NCI-H2107 treated with DMSO at 0.1 percent for 48 hours (cell line): ENCODE results near the gene POLE3.
"Not testable (repeated sequence)": the region's sequence is repeated elsewhere in the genome, so short reads cannot be mapped to it uniquely, and the experiment has no call there.

Experiments
- DNase-seq: peaks from one replicate; lab custom pipeline; 2025; ENCODE audit not compliant: unreplicated experiment; lab: John Stamatoyannopoulos, UW

POLE3 gene

DNA sequence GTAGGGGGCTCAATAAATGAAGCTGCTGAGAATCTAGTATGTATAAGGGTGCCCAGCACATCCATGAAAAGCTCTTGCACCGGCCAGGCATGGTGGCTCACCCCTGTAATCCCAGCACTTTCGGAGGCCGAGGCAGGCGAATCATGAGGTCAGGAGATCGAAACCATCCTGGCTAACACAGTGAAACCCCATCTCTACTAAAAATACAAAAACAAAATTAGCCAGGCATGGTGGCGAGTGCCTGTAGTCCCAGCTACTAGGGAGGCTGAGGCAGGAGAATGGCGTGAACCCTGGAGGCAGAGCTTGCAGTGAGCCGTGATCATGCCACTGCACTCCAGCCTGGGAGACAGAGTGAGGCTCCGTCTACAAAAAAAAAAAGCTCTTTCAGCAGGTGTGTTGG lies 4.1 kb downstream of the POLE3 start:
- not testable (repeated sequence) for DNase-seq

DNA sequence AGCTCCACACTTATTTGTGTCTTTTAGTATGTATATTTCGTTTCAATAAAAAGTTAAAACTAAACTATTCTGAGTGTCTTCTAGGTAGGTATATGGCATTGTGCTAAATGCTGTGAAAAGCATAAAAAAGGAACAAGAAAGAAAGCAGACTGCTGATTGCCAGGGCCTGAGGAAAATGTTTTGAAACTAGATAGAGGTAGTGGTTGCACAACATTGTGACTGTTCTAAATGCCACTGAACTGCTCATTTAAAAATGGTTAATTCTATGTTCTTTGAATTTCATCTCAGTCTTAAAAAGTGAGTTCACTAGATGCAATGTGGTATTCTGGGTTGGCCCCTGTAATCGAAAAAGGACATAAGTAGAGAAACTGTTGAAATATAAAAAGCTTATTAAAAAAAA lies 6.8 kb downstream of the POLE3 start:
- DNase-seq, result no peak

GRCh38 chr9:113401027-113401792 lies 9.3 kb downstream of the POLE3 start, which contains the start of gene ALAD:
TSS of gene ALAD (minus strand) at chr9:113401284. CDS start at chr9:113393559, 7,725 bp downstream.
- peak; percentile 81 for DNase-seq

GRCh38 chr9:113399646-113400200 lies 10.8 kb downstream of the POLE3 start:
- peak; percentile 13 for DNase-seq

GRCh38 chr9:113398796-113399195 lies 11.7 kb downstream of the POLE3 start:
- DNase-seq, result no peak

DNA sequence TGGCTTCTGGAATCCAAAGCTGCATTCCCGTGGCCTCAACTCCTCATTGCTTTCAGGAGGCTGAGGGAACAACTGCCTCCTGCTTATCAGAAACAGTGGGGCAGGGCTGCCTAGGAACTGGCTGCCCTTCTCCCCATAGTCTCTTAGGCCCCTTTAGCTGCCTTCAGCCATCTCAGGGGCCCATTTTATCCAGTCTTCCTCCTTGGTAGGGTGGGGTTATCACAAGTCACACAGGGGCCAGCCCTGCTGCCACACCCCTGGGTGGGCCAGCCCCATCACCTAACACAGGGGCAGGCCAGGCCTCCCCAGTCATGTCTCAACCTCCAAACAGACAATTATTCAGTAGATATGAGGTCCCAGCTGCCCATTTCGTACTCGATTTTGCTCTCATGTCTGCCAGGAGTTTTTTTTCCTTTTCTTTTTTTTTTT lies 13.3 kb downstream of the POLE3 start:
- no peak for DNase-seq

- no peak for DNase-seq
These were observed 15.2 kb downstream of the POLE3 start for GRCh38 chr9:113395000-113395861.

GRCh38 chr9:113393281-113393680 lies 17.2 kb downstream of the POLE3 start:
- no peak for DNase-seq

- DNase-seq, result no peak
These were observed 18.6 kb downstream of the POLE3 start for GRCh38 chr9:113391917-113392316.

- DNase-seq, result no peak
These were observed 20.1 kb downstream of the POLE3 start for GRCh38 chr9:113390192-113390960.

DNA sequence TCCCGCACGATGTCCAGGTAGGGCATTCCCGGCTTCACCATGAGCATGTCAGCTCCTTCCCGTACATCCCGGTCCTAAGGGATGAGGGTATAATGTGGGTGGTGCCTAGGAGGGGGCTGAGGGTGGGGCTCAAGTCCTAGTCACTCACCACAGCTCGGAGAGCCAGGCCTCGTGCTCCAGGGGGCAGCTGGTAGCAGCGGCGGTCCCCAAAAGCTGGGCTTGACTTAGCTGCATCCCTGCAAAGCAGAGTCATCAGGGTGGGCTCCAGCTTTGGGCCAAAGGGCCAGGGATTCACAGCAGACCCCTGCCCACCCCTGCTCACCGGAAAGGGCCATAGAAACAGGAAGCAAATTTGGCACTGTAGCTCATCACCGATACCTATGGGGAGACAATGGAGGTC lies 21.0 kb downstream of the POLE3 start:
- DNase-seq, result no peak

- no peak for DNase-seq
These were observed 21.6 kb downstream of the POLE3 start for GRCh38 chr9:113388833-113389232.

DNA sequence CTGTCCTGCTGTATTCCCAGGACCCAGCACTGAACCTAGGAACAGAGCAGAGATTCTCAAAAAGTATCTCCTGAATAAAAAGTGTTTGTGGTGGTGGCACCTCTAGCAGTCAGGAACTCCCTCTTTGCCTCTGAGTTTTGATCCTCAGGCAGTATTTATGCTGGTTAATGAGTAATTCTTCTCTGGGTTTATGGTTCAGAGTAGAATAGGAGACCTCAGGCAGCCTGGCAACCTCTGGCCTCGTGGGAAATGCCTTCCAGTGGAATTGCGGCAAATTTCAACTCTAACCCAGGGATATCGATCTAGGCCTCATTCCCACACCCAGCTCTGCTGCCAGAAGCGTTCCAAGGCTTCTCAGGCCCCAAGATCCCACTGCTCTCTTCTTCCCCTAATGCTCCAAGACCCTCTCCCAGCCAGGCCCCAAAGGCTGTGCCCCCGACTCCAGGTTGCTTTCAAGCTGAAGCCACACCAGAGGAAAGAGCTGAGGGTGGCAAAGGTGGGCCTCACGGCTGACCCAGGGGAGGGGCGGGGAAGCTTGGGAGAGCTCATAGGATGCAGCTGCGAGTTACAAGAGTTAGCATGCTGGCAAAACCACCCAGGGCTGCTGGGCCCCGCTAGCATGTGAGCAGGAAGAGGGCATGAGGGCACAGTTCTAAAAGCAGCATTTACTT lies 22.8 kb downstream of the POLE3 start:
- DNase-seq, result no peak

- DNase-seq, result no peak
These were observed 23.7 kb downstream of the POLE3 start for GRCh38 chr9:113386571-113387393.

GRCh38 chr9:113381909-113382411 lies 28.5 kb downstream of the POLE3 start:
- DNase-seq, result no peak

DNA sequence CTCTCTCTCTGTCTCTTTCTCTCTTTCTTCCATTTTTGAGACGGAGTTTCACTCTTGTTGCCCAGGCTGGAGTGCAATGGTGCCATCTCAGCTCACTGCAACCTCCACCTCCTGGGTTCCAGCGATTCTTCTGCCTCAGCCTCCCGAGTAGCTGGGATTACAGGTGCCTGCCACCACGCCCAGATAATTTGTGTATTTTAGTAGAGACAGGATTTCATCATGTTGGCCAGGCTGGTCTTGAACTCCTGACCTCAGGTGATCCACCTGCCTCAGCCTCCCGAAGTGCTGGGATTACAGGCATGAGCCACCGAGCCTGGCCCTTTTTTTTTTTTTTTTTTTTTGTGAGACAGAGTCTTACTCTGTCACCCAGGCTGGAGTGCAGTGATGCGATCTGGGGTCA lies 29.0 kb downstream of the POLE3 start:
- not testable (repeated sequence) for DNase-seq

- no peak for DNase-seq
These were observed 29.6 kb downstream of the POLE3 start for GRCh38 chr9:113380869-113381378.

DNA sequence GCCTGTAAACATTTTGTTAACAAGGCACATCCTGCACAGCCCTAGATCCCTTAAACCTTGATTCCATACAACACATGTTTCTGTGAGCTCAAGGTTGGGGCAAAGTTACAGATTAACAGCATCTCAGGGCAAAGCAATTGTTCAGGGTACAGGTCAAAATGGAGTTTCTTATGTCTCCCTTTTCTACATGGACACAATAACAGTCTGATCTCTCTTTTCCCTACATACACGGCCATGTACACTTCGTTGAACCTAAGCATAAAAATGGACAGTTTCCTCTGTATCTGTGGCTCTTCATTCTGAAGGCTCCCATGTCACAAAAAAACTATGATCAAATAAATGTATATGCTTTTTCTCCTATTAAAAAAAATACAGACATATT lies 30.7 kb downstream of the POLE3 start:
- not testable (repeated sequence) for DNase-seq
